ENCODE results near the gene CUX1. TPM values are rescaled to one million over a fixed set of nuclear protein-coding genes. Genes with fewer than 3 reads are reported as not detected.
"Not testable (repeated sequence)": the region's sequence is repeated elsewhere in the genome, so short reads cannot be mapped to it uniquely, and the experiment has no call there.

CUX1 gene
- total RNA-seq, 1 donor from 2014 or later, result 66.4 TPM

DNA sequence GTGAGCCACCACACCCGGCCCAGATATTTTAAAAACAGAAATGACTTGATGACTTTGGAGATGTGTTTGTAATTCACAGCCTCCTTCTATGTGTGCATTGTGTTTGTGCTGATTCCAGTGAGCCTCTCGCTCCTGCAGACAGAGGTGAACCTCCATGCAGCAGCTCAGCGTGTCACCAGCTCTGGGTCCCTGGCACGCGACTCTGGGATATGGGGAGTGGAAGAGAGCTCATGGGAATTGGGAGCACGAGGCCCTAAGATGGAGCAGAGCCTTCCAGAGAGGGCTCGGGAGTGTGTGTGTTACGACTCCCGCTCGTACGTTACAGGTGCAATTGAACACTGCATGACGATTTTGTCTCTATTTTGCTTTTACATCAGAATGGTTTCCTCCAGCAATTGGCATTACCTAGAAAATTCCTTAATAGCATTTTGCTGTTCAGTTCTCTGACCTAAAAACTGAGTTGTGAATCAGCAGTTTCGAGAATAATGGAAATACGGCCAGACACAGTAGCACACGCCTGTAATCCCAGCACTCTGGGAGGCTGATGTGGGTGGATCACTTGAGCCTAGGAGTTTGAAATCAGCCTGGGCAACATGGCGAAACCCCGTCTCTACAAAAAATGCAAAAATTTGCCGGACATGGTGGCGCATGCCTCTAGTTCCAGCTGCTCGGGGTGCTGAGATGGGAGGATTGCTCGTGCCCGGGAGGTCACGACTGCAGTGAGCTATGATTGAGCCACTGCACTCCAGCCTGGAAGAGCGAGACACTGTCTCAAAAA lies 204.6 kb downstream of the CUX1 start:
- Histone ChIP-seq H3K4me2 (no peak overlapping the region), H3K27me3 (no peaks in the 10 kb centered on the region), H3K36me3 (no peaks in the 10 kb centered on the region), H2AFZ (replicated peaks) (no peak overlapping the region), H3F3A (ENCODE audit: low read depth) (no peaks in the 10 kb centered on the region), H3K4me1 (no peaks in the 10 kb centered on the region), H4K20me1 (ENCODE audit: low read depth) (peaks cover 34% of the 10 kb centered on the region), H3K9me3 (ENCODE audit: low read depth) (no peaks in the 10 kb centered on the region), H3K4me3 (no peak overlapping the region), H3K79me2 (ENCODE audit: low read depth) (peaks cover 42% of the 10 kb centered on the region), H3K9ac (no peak overlapping the region), H3K27ac (no peak overlapping the region)
- no peaks in the 10 kb centered on the region for H3K36me3 Mint-ChIP-seq
- no peak overlapping the region for H3K4me3 Mint-ChIP-seq
- no peak for DNase-seq (ENCODE audit: low spot score)
- TF ChIP-seq EZH2phosphoT487 (IDR thresholded peaks at IDR 0.05), result no peak
- H3K9me3 Mint-ChIP-seq, result no peaks in the 10 kb centered on the region
- H3K27me3 Mint-ChIP-seq (ENCODE audit: insufficient read depth, low read depth), result peaks cover 2% of the 10 kb centered on the region
- no peak overlapping the region for H3K27ac Mint-ChIP-seq
- peaks cover 8% of the 10 kb centered on the region for H3K4me1 Mint-ChIP-seq

DNA sequence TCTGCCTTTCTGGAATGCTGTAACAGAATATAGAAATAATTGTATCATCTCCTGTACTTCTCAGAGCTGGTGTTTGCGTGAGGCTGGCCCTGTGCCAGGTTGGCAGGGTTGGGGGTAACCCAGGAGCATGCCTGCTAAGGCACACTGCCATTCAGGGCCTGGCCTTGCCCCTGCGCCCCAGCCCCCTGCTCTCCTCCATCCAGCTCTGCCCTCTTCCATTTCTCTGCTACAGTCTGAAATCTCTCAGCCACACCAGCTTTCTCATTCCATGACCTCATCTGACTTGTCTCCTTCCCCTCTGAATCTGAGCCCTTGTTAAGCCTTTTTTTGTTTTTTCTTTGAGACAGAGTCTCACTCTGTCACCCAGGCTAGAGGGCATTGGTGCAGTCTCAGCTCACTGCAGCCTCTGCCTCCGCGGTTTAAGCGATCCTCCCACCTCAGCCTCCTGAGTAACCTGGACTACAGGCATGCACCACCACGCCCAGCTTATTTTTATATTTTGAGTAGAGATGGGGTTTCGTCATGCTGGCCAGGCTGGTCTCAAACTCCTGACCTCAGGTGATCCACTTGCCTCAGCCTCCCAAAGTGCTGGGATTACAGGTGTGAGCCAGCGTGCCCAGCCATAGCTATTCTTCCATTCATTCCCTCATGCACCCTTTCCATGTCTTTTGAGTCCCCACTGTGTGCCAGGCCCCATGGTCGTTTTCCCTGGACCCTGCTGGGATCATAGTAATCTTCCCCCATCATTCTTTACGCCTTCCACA lies 206.8 kb downstream of the CUX1 start:
- no peak overlapping the region for H3K27ac Mint-ChIP-seq
- no peaks in the 10 kb centered on the region for H3F3A ChIP-seq (ENCODE audit: low read depth)
- H3K4me3 Mint-ChIP-seq, result no peak overlapping the region
- H3K27ac ChIP-seq, result no peak overlapping the region
- no peaks in the 10 kb centered on the region for H3K27me3 ChIP-seq
- no peaks in the 10 kb centered on the region for H3K36me3 ChIP-seq
- H3K4me1 Mint-ChIP-seq, result peaks cover 8% of the 10 kb centered on the region
- H3K36me3 Mint-ChIP-seq, result peaks cover 2% of the 10 kb centered on the region
- H3K9me3 Mint-ChIP-seq, result no peaks in the 10 kb centered on the region
- no peak overlapping the region for H3K4me3 ChIP-seq
- no peak overlapping the region for H3K9ac ChIP-seq
- H3K9me3 ChIP-seq (ENCODE audit: low read depth), result no peaks in the 10 kb centered on the region
- TF ChIP-seq EZH2 (IDR thresholded peaks at IDR 0.05), result no peak
- TF ChIP-seq, protein P1, sequence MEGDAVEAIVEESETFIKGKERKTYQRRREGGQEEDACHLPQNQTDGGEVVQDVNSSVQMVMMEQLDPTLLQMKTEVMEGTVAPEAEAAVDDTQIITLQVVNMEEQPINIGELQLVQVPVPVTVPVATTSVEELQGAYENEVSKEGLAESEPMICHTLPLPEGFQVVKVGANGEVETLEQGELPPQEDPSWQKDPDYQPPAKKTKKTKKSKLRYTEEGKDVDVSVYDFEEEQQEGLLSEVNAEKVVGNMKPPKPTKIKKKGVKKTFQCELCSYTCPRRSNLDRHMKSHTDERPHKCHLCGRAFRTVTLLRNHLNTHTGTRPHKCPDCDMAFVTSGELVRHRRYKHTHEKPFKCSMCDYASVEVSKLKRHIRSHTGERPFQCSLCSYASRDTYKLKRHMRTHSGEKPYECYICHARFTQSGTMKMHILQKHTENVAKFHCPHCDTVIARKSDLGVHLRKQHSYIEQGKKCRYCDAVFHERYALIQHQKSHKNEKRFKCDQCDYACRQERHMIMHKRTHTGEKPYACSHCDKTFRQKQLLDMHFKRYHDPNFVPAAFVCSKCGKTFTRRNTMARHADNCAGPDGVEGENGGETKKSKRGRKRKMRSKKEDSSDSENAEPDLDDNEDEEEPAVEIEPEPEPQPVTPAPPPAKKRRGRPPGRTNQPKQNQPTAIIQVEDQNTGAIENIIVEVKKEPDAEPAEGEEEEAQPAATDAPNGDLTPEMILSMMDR (IDR thresholded peaks at IDR 0.05), result no peak
- TF ChIP-seq EZH2phosphoT487 (IDR thresholded peaks at IDR 0.05), result no peak
- H4K20me1 ChIP-seq (ENCODE audit: low read depth), result peaks cover 37% of the 10 kb centered on the region
- peaks cover 4% of the 10 kb centered on the region for H3K27me3 Mint-ChIP-seq (ENCODE audit: insufficient read depth, low read depth)
- DNase-seq (ENCODE audit: low spot score), result no peak
- H3K4me2 ChIP-seq, result no peak overlapping the region
- H2AFZ ChIP-seq (replicated peaks), result no peak overlapping the region
- H3K79me2 ChIP-seq (ENCODE audit: low read depth), result peaks cover 42% of the 10 kb centered on the region
- no peaks in the 10 kb centered on the region for H3K4me1 ChIP-seq

DNA sequence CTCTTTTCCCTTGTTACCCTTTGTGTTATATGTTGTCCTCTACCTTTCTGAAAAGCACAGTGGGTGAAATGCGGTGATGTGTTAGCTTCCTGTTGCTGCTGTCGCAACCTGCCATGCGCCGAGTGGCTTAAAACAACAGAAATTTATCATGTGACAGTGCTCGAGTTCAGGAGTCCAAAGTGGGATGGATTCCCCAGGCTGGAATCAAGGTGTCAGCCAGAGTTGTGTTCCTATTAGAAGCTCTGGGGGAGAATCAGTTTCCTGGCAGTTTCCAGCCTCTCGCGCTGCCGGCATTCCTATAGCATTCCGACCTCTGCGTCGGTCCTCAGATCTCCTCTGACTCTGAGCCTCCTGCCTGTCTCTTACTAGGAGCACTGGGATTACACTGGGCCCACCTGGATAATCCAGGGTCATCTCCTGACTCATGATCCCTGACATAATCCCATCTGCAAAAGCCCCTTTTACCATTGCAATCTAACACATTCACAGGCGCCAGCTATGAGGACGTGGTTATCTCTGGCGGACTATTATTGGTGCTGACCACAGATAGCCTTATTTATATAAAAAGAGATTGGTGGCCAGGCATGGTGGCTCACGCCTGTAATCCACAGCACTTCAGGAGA lies 207.5 kb downstream of the CUX1 start:
- Histone ChIP-seq H3K9me3 (ENCODE audit: low read depth) (no peaks in the 10 kb centered on the region), H3K27ac (no peak overlapping the region), H3F3A (ENCODE audit: low read depth) (no peaks in the 10 kb centered on the region), H2AFZ (replicated peaks) (no peak overlapping the region), H3K4me3 (no peak overlapping the region), H3K4me2 (no peak overlapping the region), H3K9ac (no peak overlapping the region), H4K20me1 (ENCODE audit: low read depth) (peaks cover 37% of the 10 kb centered on the region), H3K27me3 (no peaks in the 10 kb centered on the region), H3K36me3 (no peaks in the 10 kb centered on the region), H3K4me1 (no peaks in the 10 kb centered on the region), H3K79me2 (ENCODE audit: low read depth) (peaks cover 42% of the 10 kb centered on the region)
- DNase-seq (ENCODE audit: low spot score), result peak; percentile 34
- no peak for TF ChIP-seq EZH2phosphoT487 (IDR thresholded peaks at IDR 0.05)
- TF ChIP-seq EZH2 (IDR thresholded peaks at IDR 0.05), result no peak
- TF ChIP-seq, protein P1 (IDR thresholded peaks at IDR 0.05), result no peak
- H3K4me3 Mint-ChIP-seq, result no peak overlapping the region
- no peaks in the 10 kb centered on the region for H3K9me3 Mint-ChIP-seq
- H3K36me3 Mint-ChIP-seq, result peaks cover 4% of the 10 kb centered on the region
- peaks cover 4% of the 10 kb centered on the region for H3K27me3 Mint-ChIP-seq (ENCODE audit: insufficient read depth, low read depth)
- peaks cover 8% of the 10 kb centered on the region for H3K4me1 Mint-ChIP-seq
- no peak overlapping the region for H3K27ac Mint-ChIP-seq

DNA sequence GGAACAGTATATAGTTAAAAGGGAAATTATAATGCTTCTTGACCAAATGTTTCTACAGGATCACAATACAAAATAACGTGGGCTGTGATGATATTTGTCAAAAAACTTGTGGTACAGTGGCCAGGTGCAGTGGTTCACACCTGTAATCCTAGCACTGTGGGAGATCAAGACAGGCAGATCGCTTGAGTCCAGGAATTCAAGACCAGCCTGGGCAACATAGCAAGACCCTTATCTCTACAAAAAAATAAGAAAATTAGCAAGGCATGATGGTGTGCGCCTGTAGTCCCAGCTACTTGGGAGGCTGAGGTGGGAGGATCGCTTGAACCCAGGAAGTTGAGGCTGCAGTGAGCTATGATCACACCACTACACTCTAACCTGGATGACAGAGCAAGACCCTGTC lies 208.4 kb downstream of the CUX1 start:
- not testable (repeated sequence) for H3K4me3 ChIP-seq; H3K9ac ChIP-seq; H3K27ac Mint-ChIP-seq; H2AFZ ChIP-seq (replicated peaks); H3K36me3 Mint-ChIP-seq; H3K4me1 Mint-ChIP-seq; H3K9me3 Mint-ChIP-seq; H3K27ac ChIP-seq; H3K4me3 Mint-ChIP-seq; DNase-seq (ENCODE audit: low spot score); H3K4me1 ChIP-seq; H3K27me3 ChIP-seq; H3K4me2 ChIP-seq; H3K27me3 Mint-ChIP-seq (ENCODE audit: insufficient read depth, low read depth); H3K9me3 ChIP-seq (ENCODE audit: low read depth); H3F3A ChIP-seq (ENCODE audit: low read depth); H3K36me3 ChIP-seq
- Histone ChIP-seq H4K20me1 (ENCODE audit: low read depth) (peaks cover 37% of the 10 kb centered on the region), H3K79me2 (ENCODE audit: low read depth) (peaks cover 42% of the 10 kb centered on the region)

Measured in neural progenitor cell (in vitro differentiated cells).